GM21825 (cell line): ENCODE measurements around the gene IMMP2L.
"Not testable (repeated sequence)": the region's sequence is repeated elsewhere in the genome, so short reads cannot be mapped to it uniquely, and the experiment has no call there.

Source experiments
- ATAC-seq: cut with Tn5 transposase; IDR thresholded peaks from one replicate; pipeline ENCODE4 v1.9.1; 2021; ENCODE audit warnings: mild to moderate bottlenecking, moderate library complexity; ENCODE audit not compliant: unreplicated experiment

Gene IMMP2L

DNA sequence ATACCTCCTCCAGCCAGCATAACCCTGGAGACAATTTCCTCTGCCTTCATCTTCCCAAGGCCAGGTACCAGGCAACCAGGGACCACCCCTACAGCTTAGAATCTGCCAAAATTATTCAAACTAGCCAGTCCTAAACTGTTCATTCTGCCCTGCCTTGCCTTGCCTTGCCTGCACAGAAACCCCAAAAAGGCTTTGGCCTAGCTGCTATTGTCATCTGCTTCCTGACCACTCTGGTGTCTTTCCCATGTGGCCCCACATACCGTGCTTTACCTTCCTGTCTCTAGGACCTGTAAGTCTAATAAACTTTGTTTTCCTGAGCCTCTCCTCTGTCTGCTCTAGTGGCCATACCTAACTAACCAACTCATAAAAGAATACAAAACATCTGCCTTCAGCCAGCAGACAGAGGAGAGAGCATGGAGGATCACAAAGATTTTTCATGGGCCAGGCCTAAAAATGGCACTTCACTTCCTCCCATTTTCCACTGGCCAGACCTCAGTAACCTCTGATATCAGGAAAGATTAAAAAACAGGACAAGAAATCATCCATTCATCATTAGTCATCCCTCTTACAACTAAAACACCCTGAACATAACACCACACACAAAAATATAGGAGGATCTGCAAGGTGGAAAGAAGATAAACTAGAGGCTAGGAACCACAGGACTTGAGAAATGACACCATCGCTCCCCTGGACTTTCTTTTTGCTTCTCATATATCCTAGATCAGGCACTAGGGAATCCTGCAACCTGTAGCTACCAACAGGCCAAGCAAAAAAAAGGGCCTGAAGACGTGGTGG, 51.5 kb downstream of the IMMP2L start:
- no peak for ATAC-seq

GRCh38 chr7:111510062-111510461, 52.2 kb downstream of the IMMP2L start:
- no peak for ATAC-seq

GRCh38 chr7:111509288-111509687, 53.0 kb downstream of the IMMP2L start:
- no peak for ATAC-seq

GRCh38 chr7:111508387-111508786, 53.9 kb downstream of the IMMP2L start:
- ATAC-seq, result no peak

DNA sequence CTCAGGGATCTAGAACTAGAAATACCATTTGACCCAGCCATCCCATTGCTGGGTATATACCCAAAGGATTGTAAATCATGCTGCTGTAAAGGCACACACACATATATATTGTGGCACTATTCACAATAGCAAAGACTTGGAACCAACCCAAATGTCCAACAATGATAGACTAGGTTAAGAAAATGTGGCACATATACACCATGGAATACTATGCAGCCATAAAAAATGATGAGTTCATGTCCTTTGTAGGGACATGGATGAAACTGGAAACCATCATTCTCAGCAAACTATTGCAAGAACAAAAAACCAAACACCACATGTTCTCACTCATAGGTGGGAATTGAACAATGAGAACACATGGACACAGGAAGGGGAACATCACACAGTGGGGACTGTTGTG, 56.9 kb downstream of the IMMP2L start:
- not testable (repeated sequence) for ATAC-seq

GRCh38 chr7:111501799-111502198, 60.5 kb downstream of the IMMP2L start:
- not testable (repeated sequence) for ATAC-seq

GRCh38 chr7:111499027-111499426, 63.3 kb downstream of the IMMP2L start:
- ATAC-seq, result no peak

GRCh38 chr7:111498391-111499007, 63.8 kb downstream of the IMMP2L start:
- no peak for ATAC-seq

- ATAC-seq, result no peak
These were observed 67.0 kb downstream of the IMMP2L start for GRCh38 chr7:111495173-111495810.

DNA sequence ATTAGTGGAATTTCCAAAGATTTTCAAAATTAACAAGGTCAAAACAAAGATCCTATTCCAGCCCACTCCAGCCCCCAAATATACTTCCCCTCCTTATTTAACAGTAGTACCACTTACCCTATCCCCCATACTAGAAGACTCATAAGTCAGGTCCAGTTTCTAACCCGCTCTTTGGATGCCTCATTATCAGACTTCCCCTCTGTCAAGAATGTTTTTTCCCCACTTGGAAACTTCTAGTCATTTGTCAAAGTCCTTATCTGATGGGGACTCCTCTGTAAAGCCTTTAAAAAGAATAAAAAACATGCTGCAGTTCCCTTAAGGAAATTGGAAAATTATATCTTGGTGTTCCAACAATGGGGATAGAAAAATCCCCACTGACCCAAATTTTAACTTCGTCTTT, 70.1 kb downstream of the IMMP2L start:
- no peak for ATAC-seq

DNA sequence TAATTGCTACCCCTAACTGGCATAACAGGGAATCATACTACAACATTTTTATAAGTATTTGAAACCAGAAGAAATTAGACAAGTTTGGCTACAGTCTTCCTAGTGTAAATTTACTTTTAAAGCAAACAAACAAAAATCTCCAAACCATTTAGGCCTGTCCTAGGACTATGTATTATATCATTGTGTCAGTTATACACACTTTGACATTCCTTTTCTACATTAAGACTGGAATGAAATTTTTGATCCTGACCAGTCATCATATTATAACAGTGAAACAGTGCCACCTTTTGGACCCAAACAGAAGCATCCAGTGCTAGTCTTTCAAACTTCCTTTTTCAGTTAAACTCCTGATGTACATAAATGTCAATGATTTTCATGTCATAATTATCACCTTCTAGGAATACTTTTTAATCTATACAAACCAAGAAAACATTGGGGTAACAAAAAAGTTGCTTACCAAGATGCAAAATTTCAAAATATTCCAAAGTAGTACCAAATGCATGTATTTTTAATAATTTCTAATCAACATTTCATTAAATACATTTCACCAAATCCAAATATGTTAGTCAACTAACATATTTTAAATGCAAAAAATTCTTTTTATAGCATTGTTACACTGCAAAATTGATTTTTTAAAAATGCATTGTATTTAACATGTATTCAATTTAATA, 75.7 kb downstream of the IMMP2L start:
- peak; percentile 77 for ATAC-seq

- ATAC-seq, result no peak
These were observed 76.5 kb downstream of the IMMP2L start for GRCh38 chr7:111485701-111486380.

- no peak for ATAC-seq
These were observed 79.2 kb downstream of the IMMP2L start for GRCh38 chr7:111483078-111483477.

GRCh38 chr7:111477462-111478225, 84.6 kb downstream of the IMMP2L start:
- ATAC-seq, result no peak

- ATAC-seq, result no peak
These were observed 85.6 kb downstream of the IMMP2L start for GRCh38 chr7:111476586-111477293.

GRCh38 chr7:111475959-111476358, 86.3 kb downstream of the IMMP2L start:
- no peak for ATAC-seq

GRCh38 chr7:111475419-111475748, 86.9 kb downstream of the IMMP2L start:
- no peak for ATAC-seq

DNA sequence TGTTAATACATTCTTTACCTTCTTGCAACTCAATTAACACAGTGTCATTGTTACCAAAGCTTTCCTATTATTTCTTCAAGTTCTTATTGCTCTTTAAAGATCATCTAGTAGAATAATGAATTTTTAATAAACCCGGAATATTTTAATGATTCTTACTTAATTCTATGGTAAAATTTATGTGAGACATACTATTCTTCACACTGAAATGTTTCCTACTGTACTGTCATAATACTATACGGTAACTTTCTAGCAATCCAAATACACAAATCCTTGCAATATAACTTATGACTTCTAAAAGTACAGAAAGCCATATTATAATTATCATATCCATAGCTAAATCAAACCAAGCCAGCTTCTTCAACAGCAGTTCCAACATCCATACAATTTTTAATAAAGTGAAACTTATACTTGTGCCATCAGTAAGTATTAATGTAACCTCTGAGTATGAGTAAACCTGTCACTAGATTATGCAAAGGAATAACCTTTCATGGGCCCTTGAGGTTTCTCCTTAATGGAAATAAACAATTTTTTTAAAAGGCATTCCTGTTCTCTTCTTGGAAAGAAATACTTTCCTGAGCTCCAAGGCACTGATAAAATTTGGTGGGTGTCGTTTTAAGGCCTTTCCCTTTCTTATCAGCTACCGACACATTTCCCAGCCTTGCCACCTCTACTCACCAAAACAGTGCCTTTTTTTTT, 87.4 kb downstream of the IMMP2L start:
- no peak for ATAC-seq
